Neural cell (in vitro differentiated cells): ENCODE measurements around the gene FAM193B.

Source experiments
- CTCF ChIP-seq: fragments of 450-650 bp; IDR thresholded peaks from 2 replicates; pipeline ENCODE4 v1.5.1; 2014; ENCODE audit warnings: antibody characterized with exemption, mild to moderate bottlenecking, moderate library complexity; ENCODE audit not compliant: poor library complexity, severe bottlenecking
- EP300 ChIP-seq: fragments of 450-650 bp; conservative IDR thresholded peaks from 2 replicates; pipeline ENCODE4 v1.6.1; 2014; ENCODE audit warnings: antibody characterized with exemption, mild to moderate bottlenecking, moderate library complexity; ENCODE audit not compliant: poor library complexity, severe bottlenecking
- EZH2 ChIP-seq: fragments of 200-600, 300-800 bp; shearing (Covaris generic), sonication (generic); IDR thresholded peaks from 2 replicates; pipeline ENCODE4 v1.6.1; 2014; ENCODE audit warnings: antibody characterized with exemption, low read length, borderline replicate concordance, mild to moderate bottlenecking; ENCODE audit not compliant: insufficient read depth, poor library complexity, severe bottlenecking
- MXI1 ChIP-seq: fragments of 450-650 bp; conservative IDR thresholded peaks from 2 replicates; pipeline ENCODE4 v1.6.1; 2014; ENCODE audit warnings: antibody characterized with exemption, mild to moderate bottlenecking; ENCODE audit not compliant: poor library complexity, severe bottlenecking
- POLR2AphosphoS5 ChIP-seq: IDR thresholded peaks from 2 replicates; pipeline ENCODE4 v1.6.1; 2012
- RAD21 ChIP-seq: fragments of 450-650 bp; conservative IDR thresholded peaks from 2 replicates; pipeline ENCODE4 v1.6.1; 2014; ENCODE audit warnings: antibody characterized with exemption, mild to moderate bottlenecking, moderate library complexity
- REST ChIP-seq: IDR thresholded peaks from 2 replicates; pipeline ENCODE4 v1.6.1; 2012; ENCODE audit warnings: borderline replicate concordance
- SMC3 ChIP-seq: fragments of 450-650 bp; conservative IDR thresholded peaks from 2 replicates; pipeline ENCODE4 v1.6.1; 2014; ENCODE audit warnings: antibody characterized with exemption, mild to moderate bottlenecking, moderate library complexity; ENCODE audit not compliant: poor library complexity

- TF ChIP-seq CTCF (no peak), EZH2 (no peak), RAD21 (no peak), POLR2AphosphoS5 (no peak), SMC3 (no peak), EP300 (no peak), MXI1 (no peak), REST (no peak)
Measured at GRCh38 chr5:177598477-177598876, 44.1 kb upstream of the FAM193B start.
